IMR-90 (cell line): ENCODE measurements around the gene KRT27. TPM values are rescaled to one million over a fixed set of nuclear protein-coding genes. Genes with fewer than 3 reads are reported as not detected.

Experiments used
- ATAC-seq: fragments of 200-7000 bp; cut with Tn5 transposase; 2 replicates; pipeline ENCODE4 v1.9.1; 2020; ENCODE audit warnings: low read depth, mild to moderate bottlenecking, moderate library complexity
- BruUV-seq: library from RNA; stranded (reverse); fragments of 400-500 nt; replicated peaks from 2 replicates; lab custom pipeline; 2021; lab: Mats Ljungman, UMichigan
- CTCF ChIA-PET: fragments of 300-600 bp; formaldehyde crosslinking; extraction: SDS; loops from one replicate; lab custom pipeline; 2021; ENCODE audit warnings: antibody characterized with exemption; lab: Yijun Ruan, JAX
- POLR2A ChIA-PET: fragments of 300-600 bp; sonication (Branson Sonifier 250); formaldehyde crosslinking; loops from one replicate; lab custom pipeline; 2022; ENCODE audit warnings: antibody characterized with exemption; ENCODE audit not compliant: unreplicated experiment; lab: Charles Lee
- DNase-seq: peaks from one replicate; pipeline ENCODE4 v3.0.0; 2013
- H2AFZ ChIP-seq: replicated peaks from 2 replicates; pipeline ENCODE3; 2013; ENCODE audit warnings: low read length, mild to moderate bottlenecking; ENCODE audit not compliant: poor library complexity
- H2AK5ac ChIP-seq: 2 replicates; pipeline ENCODE4 v1.6.1; 2013; ENCODE audit warnings: low read depth, low read length, inconsistent platforms
- H2AK9ac ChIP-seq: replicated peaks from 2 replicates; pipeline ENCODE3; 2013; ENCODE audit warnings: mild to moderate bottlenecking, low read depth, low read length, moderate library complexity; ENCODE audit not compliant: poor library complexity
- H2BK120ac ChIP-seq: 2 replicates; pipeline ENCODE4 v1.6.1; 2013; ENCODE audit warnings: low read depth, low read length, inconsistent platforms
- H2BK15ac ChIP-seq: 3 replicates; pipeline ENCODE4 v1.6.1; 2013; ENCODE audit warnings: low read depth, low read length, inconsistent platforms
- H2BK20ac ChIP-seq: 2 replicates; pipeline ENCODE4 v1.6.1; 2013; ENCODE audit warnings: low read depth, mild to moderate bottlenecking, inconsistent platforms, low read length, moderate library complexity
- H2BK5ac ChIP-seq: 2 replicates; pipeline ENCODE4 v1.6.1; 2013; ENCODE audit warnings: mild to moderate bottlenecking, low read depth, low read length, inconsistent platforms; ENCODE audit not compliant: poor library complexity, severe bottlenecking
- H3K14ac ChIP-seq: replicated peaks from 2 replicates; pipeline ENCODE4 v1.6.1; 2013; ENCODE audit warnings: low read depth, low read length, inconsistent platforms
- H3K18ac ChIP-seq: 2 replicates; pipeline ENCODE4 v1.6.1; 2013; ENCODE audit warnings: low read depth, low read length, control low read depth
- H3K23ac ChIP-seq: 2 replicates; pipeline ENCODE4 v1.6.1; 2013; ENCODE audit warnings: low read depth, low read length, inconsistent platforms
- H3K27ac ChIP-seq: 2 replicates; pipeline ENCODE4 v1.5.1; 2013; ENCODE audit warnings: mild to moderate bottlenecking, control low read depth, low read length; ENCODE audit not compliant: insufficient read depth
- H3K27me3 ChIP-seq: 2 replicates; pipeline ENCODE4 v1.6.1; 2013; ENCODE audit warnings: low read length; ENCODE audit not compliant: control insufficient read depth, insufficient read depth
- H3K36me3 ChIP-seq: 2 replicates; pipeline ENCODE4 v1.6.1; 2013; ENCODE audit warnings: low read length, mixed read lengths; ENCODE audit not compliant: control insufficient read depth, insufficient read depth
- H3K4ac ChIP-seq: 2 replicates; pipeline ENCODE4 v1.6.1; 2013; ENCODE audit warnings: low read depth, low read length, inconsistent platforms
- H3K4me1 ChIP-seq: 2 replicates; pipeline ENCODE4 v1.6.1; 2013; ENCODE audit warnings: low read length, mixed read lengths; ENCODE audit not compliant: control insufficient read depth, insufficient read depth
- H3K4me2 ChIP-seq: 2 replicates; pipeline ENCODE4 v1.6.1; 2013; ENCODE audit warnings: low read depth, mild to moderate bottlenecking, control low read depth, low read length, moderate library complexity
- H3K4me3 ChIP-seq: 2 replicates; pipeline ENCODE4 v1.5.1; 2013; ENCODE audit warnings: low read depth, mild to moderate bottlenecking, control low read depth, low read length, moderate library complexity; ENCODE audit not compliant: insufficient read depth
- H3K56ac ChIP-seq: 2 replicates; pipeline ENCODE4 v1.6.1; 2013; ENCODE audit warnings: low read length, inconsistent platforms; ENCODE audit not compliant: insufficient read depth; ENCODE audit errors: extremely low read depth
- H3K79me1 ChIP-seq, 2 experiments: 2 replicates each; pipeline ENCODE4 v1.6.1; 2013; ENCODE audit warnings: low read length in 2 of 2, inconsistent platforms in 1 of 2, low read depth in 1 of 2
- H3K9ac ChIP-seq: 2 replicates; pipeline ENCODE4 v1.6.1; 2013; ENCODE audit warnings: low read depth, low read length, control low read depth
- H3K9me1 ChIP-seq: 2 replicates; pipeline ENCODE4 v1.6.1; 2013; ENCODE audit warnings: low read length, inconsistent platforms; ENCODE audit not compliant: insufficient read depth
- H3K9me3 ChIP-seq: 2 replicates; pipeline ENCODE4 v1.6.1; 2013; ENCODE audit warnings: low read length; ENCODE audit not compliant: control insufficient read depth, insufficient read depth
- H4K20me1 ChIP-seq: 2 replicates; pipeline ENCODE4 v1.6.1; 2013; ENCODE audit warnings: low read length, inconsistent platforms; ENCODE audit not compliant: insufficient read depth
- H4K5ac ChIP-seq: 2 replicates; pipeline ENCODE4 v1.6.1; 2013; ENCODE audit warnings: mild to moderate bottlenecking, low read depth, low read length, control low read depth
- H4K8ac ChIP-seq, 2 experiments: 2 replicates each; pipeline ENCODE4 v1.6.1; 2013; ENCODE audit warnings: low read depth in 2 of 2, low read length in 2 of 2, control low read depth in 1 of 2, inconsistent platforms in 1 of 2
- H4K91ac ChIP-seq: 2 replicates; pipeline ENCODE4 v1.6.1; 2013; ENCODE audit warnings: low read depth, low read length, inconsistent platforms; ENCODE audit not compliant: insufficient read depth
- BHLHE40 ChIP-seq: fragments of 150-350 bp; IDR thresholded peaks from 2 replicates; pipeline ENCODE4 v1.6.1; 2016; ENCODE audit warnings: mild to moderate bottlenecking, low read depth, low read length
- CEBPB ChIP-seq: IDR thresholded peaks from 2 replicates; pipeline ENCODE4 v1.6.1; 2012; ENCODE audit warnings: low read depth, low read length, improper control_type of control experiment
- CTCF ChIP-seq: conservative IDR thresholded peaks from 2 replicates; pipeline ENCODE4 v1.5.1; 2012; ENCODE audit warnings: mild to moderate bottlenecking, low read depth, low read length, improper control_type of control experiment
- ELK1 ChIP-seq: fragments of 150-350 bp; IDR thresholded peaks from 2 replicates; pipeline ENCODE4 v1.6.1; 2016; ENCODE audit warnings: low read depth, mild to moderate bottlenecking, low read length, moderate library complexity, borderline replicate concordance
- FOS ChIP-seq: fragments of 150-350 bp; IDR thresholded peaks from 2 replicates; pipeline ENCODE4 v1.6.1; 2016; ENCODE audit warnings: low read depth, low read length
- MAFK ChIP-seq: IDR thresholded peaks from 2 replicates; pipeline ENCODE4 v1.6.1; 2012; ENCODE audit warnings: low read depth, low read length, improper control_type of control experiment
- MAZ ChIP-seq: IDR thresholded peaks from 2 replicates; pipeline ENCODE4 v1.6.1; 2012; ENCODE audit warnings: low read depth, mild to moderate bottlenecking, low read length, improper control_type of control experiment, moderate library complexity, borderline replicate concordance
- MXI1 ChIP-seq: IDR thresholded peaks from 2 replicates; pipeline ENCODE4 v1.6.1; 2012; ENCODE audit warnings: low read depth, mild to moderate bottlenecking, low read length, moderate library complexity, borderline replicate concordance
- POLR2A ChIP-seq: IDR thresholded peaks from 2 replicates; pipeline ENCODE4 v1.6.1; 2012; ENCODE audit warnings: mild to moderate bottlenecking, low read depth, low read length
- RAD21 ChIP-seq: IDR thresholded peaks from 2 replicates; pipeline ENCODE4 v1.6.1; 2012; ENCODE audit warnings: low read length, improper control_type of control experiment
- RCOR1 ChIP-seq: IDR thresholded peaks from 2 replicates; pipeline ENCODE4 v1.6.1; 2012; ENCODE audit warnings: mild to moderate bottlenecking, low read length, improper control_type of control experiment; ENCODE audit not compliant: insufficient replicate concordance
- RFX5 ChIP-seq: IDR thresholded peaks from 2 replicates; pipeline ENCODE4 v1.8.0; 2012; ENCODE audit warnings: low read depth, mild to moderate bottlenecking, low read length, moderate library complexity
- SMC3 ChIP-seq: fragments of 150-350 bp; IDR thresholded peaks from 2 replicates; pipeline ENCODE4 v1.6.1; 2016; ENCODE audit warnings: low read depth, mild to moderate bottlenecking, antibody characterized with exemption, low read length, moderate library complexity
- USF2 ChIP-seq: fragments of 150-350 bp; IDR thresholded peaks from 2 replicates; pipeline ENCODE4 v1.6.1; 2017; ENCODE audit warnings: mild to moderate bottlenecking, antibody characterized with exemption, low read length, low read depth
- WGBS, 2 experiments: methylation state at CpG; one replicate each; pipeline versions ENCODE4 v1.1.5 to v1.1.7; 2013; ENCODE audit warnings: missing lambda C conversion rate in 2 of 2; ENCODE audit not compliant: insufficient read length in 1 of 2; ENCODE audit errors: extremely low coverage in 2 of 2; 5-methylcytosine and 5-hydroxymethylcytosine counted together
- dilution Hi-C: fragments of 300-500 bp; cut with HindIII; formaldehyde crosslinking; loops from one replicate; pipeline ENCODE4 v1.14.3; 2018; ENCODE audit warnings: low sequenced_read_pairs; ENCODE audit not compliant: unreplicated experiment
- in situ Hi-C: fragments of 300-500 bp; cut with MboI; formaldehyde crosslinking; loops from 3 replicates; pipeline ENCODE4 v1.14.3; 2019; ENCODE audit warnings: low sequenced_read_pairs, inconsistent platforms, mixed read lengths
- intact Hi-C: fragments of 100-400 bp; cut with micrococcal nuclease; formaldehyde crosslinking; loops from 2 replicates; pipeline ENCODE4 v1.10.0; 2022
- polyA plus RNA-seq, 3 experiments: library from polyadenylated mRNA; depleted of rRNA; stranded (reverse); fragments of >200 nt; gene quantifications; 2 replicates each; pipeline ENCODE4 v1.2.3, GENCODE V29; 2012; ENCODE audit warnings: low replicate concordance in 1 of 3
- total RNA-seq: library from RNA; depleted of rRNA; stranded (reverse); fragments of >200 nt; gene quantifications from 2 replicates; pipeline ENCODE4 v1.2.3, GENCODE V29; 2012

The KRT27 gene
- total and polyA plus RNA-seq, 2 of the 4 experiments (the other 2 are of a cell fraction): not detected

GRCh38 chr17:40755231-40755630 lies 27.1 kb downstream of the KRT27 start, which contains the start of gene KRT25:
Gene KRT25, minus strand, starts transcription at chr17:40755331. Its CDS starts 60 bp downstream, at chr17:40755271.
- no peak for TF ChIP-seq POLR2A
- no peak for TF ChIP-seq MAFK
- no peak for TF ChIP-seq RCOR1
- no peak for TF ChIP-seq RAD21
- no peak for TF ChIP-seq USF2
- no peak for TF ChIP-seq MAZ
- TF ChIP-seq BHLHE40: no peak
- no peak for TF ChIP-seq SMC3
- no peak for TF ChIP-seq MXI1
- TF ChIP-seq ELK1: no peak
- no peak for TF ChIP-seq FOS
- TF ChIP-seq CTCF: no peak
- no peak for TF ChIP-seq RFX5
- no peak for TF ChIP-seq CEBPB
- Histone ChIP-seq H4K91ac (no peak within 1 kb of the TSS), H3K4me2 (no peak within 1 kb of the TSS), H2AK5ac (no peak within 1 kb of the TSS), H4K20me1 (no peaks in the 10 kb centered on the region), H2BK15ac (no peak within 1 kb of the TSS), H3K4ac (no peak within 1 kb of the TSS), H2AFZ (no peak within 1 kb of the TSS), H3K9ac (no peak within 1 kb of the TSS), H3K18ac (no peak within 1 kb of the TSS), H3K56ac (no peak within 1 kb of the TSS), H3K4me1 (no peaks in the 10 kb centered on the region), H3K27ac (no peak within 1 kb of the TSS), H3K9me3 (no peaks in the 10 kb centered on the region; the same call in 1 of the 2 replicates), H4K8ac (no peak within 1 kb of the TSS), H3K79me1 (no peaks in the 10 kb centered on the region), H3K14ac (no peak within 1 kb of the TSS), H3K27me3 (peaks cover 13% of the 10 kb centered on the region), H2AK9ac (no peak within 1 kb of the TSS), H3K4me3 (no peak within 1 kb of the TSS), H3K9me1 (no peaks in the 10 kb centered on the region), H2BK20ac (no peak within 1 kb of the TSS), H4K5ac (no peak within 1 kb of the TSS), H3K36me3 (no peaks in the 10 kb centered on the region), H2BK120ac (no peak within 1 kb of the TSS), H3K23ac (no peak within 1 kb of the TSS), H2BK5ac (no peak within 1 kb of the TSS)
- no peak for DNase-seq
- dilution Hi-C loops (no loop called here), intact Hi-C loops (loop anchor here (10.0 kb wide), 1 partner anchor 50 kb away; the partner anchor contains the start of gene KRT24), in situ Hi-C loops (no loop called here)
- ChIA-PET CTCF (no interaction called here), POLR2A (no interaction called here)
- no TSS peak for BruUV-seq
- no peak for ATAC-seq
- WGBS, 2 experiments: no CpG with 5 or more reads among the region's 4 CpGs
